Gastrocnemius medialis (tissue), 4 donors: ENCODE data around the gene GNG2.

Experiments used
- POLR2A ChIP-seq, 2 donors: fragments of 450-650 bp; IDR thresholded peaks; one replicate each; pipeline ENCODE4 v1.6.1; 2017; ENCODE audit warnings: antibody characterized with exemption in 2 of 2, mild to moderate bottlenecking in 2 of 2, moderate library complexity in 2 of 2
- TF ChIP-seq, protein P1 (sequence below), 5 experiments: fragments of 450-650 bp in 3 of 5; fragments of 200-600 bp in 2 of 5; sonication (generic) in 2 of 5; IDR thresholded peaks in 4 of 5; conservative IDR thresholded peaks in 1 of 5; 1 replicate in 4 of 5; 2 replicates in 1 of 5; pipeline ENCODE4 v1.5.1; 2016 to 2019; ENCODE audit warnings: antibody characterized with exemption in 5 of 5, mild to moderate bottlenecking in 3 of 5, moderate library complexity in 3 of 5

DNA sequence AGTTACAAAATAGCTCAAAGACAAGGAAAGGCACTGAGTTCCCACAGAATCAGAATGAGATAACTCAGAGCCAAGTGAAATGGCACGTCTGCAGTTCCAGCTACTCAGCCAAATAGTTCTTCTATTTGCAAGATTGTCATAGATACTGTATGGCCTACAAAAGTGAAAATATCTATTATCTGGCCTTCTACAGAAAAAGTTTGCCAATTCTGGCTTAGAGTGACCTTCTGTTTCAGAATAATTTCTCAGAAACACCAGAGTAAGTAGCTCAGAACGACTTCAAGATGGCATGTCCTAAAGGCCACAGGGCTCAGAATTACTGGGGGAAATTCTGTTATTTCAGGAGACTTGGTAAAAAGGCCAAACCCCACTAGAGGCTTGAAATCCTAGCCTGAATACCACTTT lies 118.3 kb downstream of the GNG2 start:
- TF ChIP-seq, protein P1, sequence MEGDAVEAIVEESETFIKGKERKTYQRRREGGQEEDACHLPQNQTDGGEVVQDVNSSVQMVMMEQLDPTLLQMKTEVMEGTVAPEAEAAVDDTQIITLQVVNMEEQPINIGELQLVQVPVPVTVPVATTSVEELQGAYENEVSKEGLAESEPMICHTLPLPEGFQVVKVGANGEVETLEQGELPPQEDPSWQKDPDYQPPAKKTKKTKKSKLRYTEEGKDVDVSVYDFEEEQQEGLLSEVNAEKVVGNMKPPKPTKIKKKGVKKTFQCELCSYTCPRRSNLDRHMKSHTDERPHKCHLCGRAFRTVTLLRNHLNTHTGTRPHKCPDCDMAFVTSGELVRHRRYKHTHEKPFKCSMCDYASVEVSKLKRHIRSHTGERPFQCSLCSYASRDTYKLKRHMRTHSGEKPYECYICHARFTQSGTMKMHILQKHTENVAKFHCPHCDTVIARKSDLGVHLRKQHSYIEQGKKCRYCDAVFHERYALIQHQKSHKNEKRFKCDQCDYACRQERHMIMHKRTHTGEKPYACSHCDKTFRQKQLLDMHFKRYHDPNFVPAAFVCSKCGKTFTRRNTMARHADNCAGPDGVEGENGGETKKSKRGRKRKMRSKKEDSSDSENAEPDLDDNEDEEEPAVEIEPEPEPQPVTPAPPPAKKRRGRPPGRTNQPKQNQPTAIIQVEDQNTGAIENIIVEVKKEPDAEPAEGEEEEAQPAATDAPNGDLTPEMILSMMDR (IDR thresholded peaks at IDR 0.05 in 4 of 5, conservative IDR thresholded peaks at IDR 0.05 in 1 of 5), result no peak
- TF ChIP-seq POLR2A (IDR thresholded peaks at IDR 0.05), result no peak
